ENCODE data around the gene GRID1. TPM values are rescaled to one million over a fixed set of nuclear protein-coding genes. Genes with fewer than 3 reads are reported as not detected.

GRID1 gene
- total RNA-seq, 4 donors from 2014 or later, result 0.03 to 2.7 (median 0.49) TPM

DNA sequence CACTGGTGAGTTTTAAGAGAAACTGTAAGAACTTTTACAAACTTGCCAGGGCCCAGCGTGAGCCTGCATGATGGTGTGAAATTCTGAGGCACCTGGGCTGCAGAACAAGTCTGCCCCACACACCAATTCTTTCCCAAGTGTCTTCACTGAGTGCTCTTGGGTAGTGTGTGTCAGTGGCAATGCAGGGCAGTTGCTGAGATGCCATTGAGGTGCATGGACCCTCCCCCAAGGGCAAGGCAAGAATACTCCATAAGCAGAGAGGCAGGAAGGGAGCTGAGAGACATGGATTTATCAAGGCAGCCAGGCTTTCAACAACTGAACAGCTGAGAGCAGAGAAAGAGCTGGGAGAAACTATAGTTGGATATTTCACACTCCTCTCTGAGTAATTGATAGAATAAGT is 801.2 kb downstream of the GRID1 start:
- Histone ChIP-seq H3K27me3 (no peaks in the 10 kb centered on the region), H3K36me3 (no peaks in the 10 kb centered on the region), H3K4me3 (no peak overlapping the region), H3K4me1 (no peaks in the 10 kb centered on the region), H3K27ac (no peak overlapping the region), H3K9me3 (no peaks in the 10 kb centered on the region)
- intact Hi-C loops (cut with DNase I), result no loop called here
- WGBS, 2 donors, result 32 to 39% methylated on average over 1 of the region's 1 CpG
- no peak for TF ChIP-seq POLR2A (IDR thresholded peaks at IDR 0.05)
- TF ChIP-seq, protein P1, sequence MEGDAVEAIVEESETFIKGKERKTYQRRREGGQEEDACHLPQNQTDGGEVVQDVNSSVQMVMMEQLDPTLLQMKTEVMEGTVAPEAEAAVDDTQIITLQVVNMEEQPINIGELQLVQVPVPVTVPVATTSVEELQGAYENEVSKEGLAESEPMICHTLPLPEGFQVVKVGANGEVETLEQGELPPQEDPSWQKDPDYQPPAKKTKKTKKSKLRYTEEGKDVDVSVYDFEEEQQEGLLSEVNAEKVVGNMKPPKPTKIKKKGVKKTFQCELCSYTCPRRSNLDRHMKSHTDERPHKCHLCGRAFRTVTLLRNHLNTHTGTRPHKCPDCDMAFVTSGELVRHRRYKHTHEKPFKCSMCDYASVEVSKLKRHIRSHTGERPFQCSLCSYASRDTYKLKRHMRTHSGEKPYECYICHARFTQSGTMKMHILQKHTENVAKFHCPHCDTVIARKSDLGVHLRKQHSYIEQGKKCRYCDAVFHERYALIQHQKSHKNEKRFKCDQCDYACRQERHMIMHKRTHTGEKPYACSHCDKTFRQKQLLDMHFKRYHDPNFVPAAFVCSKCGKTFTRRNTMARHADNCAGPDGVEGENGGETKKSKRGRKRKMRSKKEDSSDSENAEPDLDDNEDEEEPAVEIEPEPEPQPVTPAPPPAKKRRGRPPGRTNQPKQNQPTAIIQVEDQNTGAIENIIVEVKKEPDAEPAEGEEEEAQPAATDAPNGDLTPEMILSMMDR (IDR thresholded peaks at IDR 0.05), result no peak
- no peak for DNase-seq

DNA sequence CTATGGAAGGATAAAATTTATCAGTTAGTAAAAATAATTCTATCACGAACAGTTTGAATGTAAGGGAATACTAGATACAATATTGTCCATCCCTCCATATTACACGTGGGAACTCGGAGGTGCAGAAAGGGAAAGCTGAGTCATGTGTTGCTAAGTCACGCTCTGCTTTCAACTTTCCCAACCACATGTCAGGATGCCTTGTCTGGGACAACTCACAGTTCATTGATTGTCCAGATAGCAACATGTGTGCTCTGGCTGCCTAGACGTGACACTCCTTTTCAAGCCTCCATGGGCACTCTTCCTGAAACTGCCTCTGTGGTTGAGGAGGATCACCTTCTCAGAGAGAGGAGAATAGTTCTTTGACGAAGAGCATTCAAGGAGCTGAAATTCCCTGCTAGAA is 808.1 kb downstream of the GRID1 start:
- Histone ChIP-seq H3K27me3 (no peaks in the 10 kb centered on the region), H3K4me3 (no peak overlapping the region), H3K4me1 (no peaks in the 10 kb centered on the region), H3K36me3 (no peaks in the 10 kb centered on the region), H3K27ac (no peak overlapping the region), H3K9me3 (no peaks in the 10 kb centered on the region)
- DNase-seq, result no peak
- intact Hi-C loops (cut with DNase I), result no loop called here
- TF ChIP-seq POLR2A (IDR thresholded peaks at IDR 0.05), result no peak
- TF ChIP-seq, protein P1 (IDR thresholded peaks at IDR 0.05), result no peak
- WGBS, 2 donors, result 75 to 78% methylated on average over 6 of the region's 6 CpGs

DNA sequence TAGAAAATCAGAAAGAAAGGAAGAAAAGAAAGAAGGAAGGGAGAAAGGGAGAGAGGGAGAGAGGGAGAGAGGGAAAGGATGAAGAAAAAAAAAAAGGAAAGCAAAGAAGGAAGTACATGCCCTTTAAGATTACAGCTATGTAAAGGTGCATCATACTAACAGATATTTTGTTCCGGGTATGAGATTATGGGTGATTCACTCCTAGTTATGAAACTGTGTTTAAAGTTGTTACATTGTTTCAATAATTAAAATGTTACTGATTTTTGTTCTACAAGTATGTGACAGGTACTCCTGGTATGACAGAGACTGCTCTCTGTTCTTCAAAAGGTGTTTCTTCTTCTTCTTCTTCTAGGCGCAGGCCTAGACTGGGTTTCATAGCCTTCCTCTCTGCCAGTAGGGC is 808.9 kb downstream of the GRID1 start:
- H3K4me3 ChIP-seq, result no peak overlapping the region
- no peak for DNase-seq
- no peak overlapping the region for H3K27ac ChIP-seq
- H3K9me3 ChIP-seq, result no peaks in the 10 kb centered on the region
- no peaks in the 10 kb centered on the region for H3K4me1 ChIP-seq
- H3K27me3 ChIP-seq, result no peaks in the 10 kb centered on the region
- 87 to 90% methylated on average over 2 of the region's 2 CpGs for WGBS, 2 donors
- no peaks in the 10 kb centered on the region for H3K36me3 ChIP-seq
- intact Hi-C loops (cut with DNase I), result no loop called here
- TF ChIP-seq, protein P1 (IDR thresholded peaks at IDR 0.05), result no peak
- TF ChIP-seq POLR2A (IDR thresholded peaks at IDR 0.05), result no peak

DNA sequence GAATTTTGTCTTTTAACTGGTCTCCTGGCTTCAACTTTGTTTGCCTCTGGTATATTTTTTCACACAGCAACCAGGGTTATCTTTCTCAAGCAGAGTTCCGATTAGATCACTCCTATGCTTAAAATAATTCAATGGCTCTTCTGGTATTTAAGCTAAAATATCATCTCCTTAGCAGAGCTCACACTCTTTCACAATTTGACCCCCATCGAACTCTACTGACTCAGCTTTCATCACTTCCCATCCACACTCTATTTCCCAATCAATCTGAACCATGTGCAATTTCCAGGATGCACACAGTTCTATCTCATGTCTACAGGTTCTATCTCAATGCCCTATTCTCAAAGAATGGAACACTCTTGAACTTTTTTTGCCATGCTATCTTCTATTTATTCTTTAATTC is 809.5 kb downstream of the GRID1 start:
- Histone ChIP-seq H3K27me3 (no peaks in the 10 kb centered on the region), H3K4me3 (no peak overlapping the region), H3K27ac (no peak overlapping the region), H3K9me3 (no peaks in the 10 kb centered on the region), H3K36me3 (no peaks in the 10 kb centered on the region), H3K4me1 (no peaks in the 10 kb centered on the region)
- TF ChIP-seq, protein P1 (IDR thresholded peaks at IDR 0.05), result no peak
- TF ChIP-seq POLR2A (IDR thresholded peaks at IDR 0.05), result no peak
- no peak for DNase-seq
- intact Hi-C loops (cut with DNase I), result no loop called here
- WGBS, 2 donors, result 54 to 66% methylated on average over 2 of the region's 2 CpGs

Small RNA genes lying within 50 kb of the gene (small RNA-seq; reads per million reads assigned to genes)
- gene MIR346, result 0 to 0.21 (median 0) reads per million in 4 donors
- 0 reads per million in 4 donors for gene RF02271
- gene RN7SKP238, result 0 reads per million in 4 donors
- 0 reads per million in 4 donors for gene RNA5SP322

Other genes starting within 250 kb of the GRID1 start
- 10 to 100 TPM; 21.4 to 44.4 (median 28.2) TPM for gene WAPL, start 155.0 kb upstream of the GRID1 start, total RNA-seq

Data from esophagus squamous epithelium (tissue), 5 donors.